Osteocyte (in vitro differentiated cells): ENCODE data around the gene TBL3. TPM values are rescaled to one million over a fixed set of nuclear protein-coding genes. Genes with fewer than 3 reads are reported as not detected.

Source experiments
- DNase-seq: peaks from one replicate; pipeline ENCODE4 v3.0.0; 2021; ENCODE audit warnings: mixed read lengths; ENCODE audit not compliant: unreplicated experiment; ENCODE audit errors: extremely low spot score
- H3K27ac Mint-ChIP-seq: one replicate; pipeline ENCODE4 v1.8.0; 2021; ENCODE audit warnings: mild to moderate bottlenecking, mixed read lengths; ENCODE audit not compliant: unreplicated experiment
- H3K27me3 Mint-ChIP-seq: one replicate; pipeline ENCODE4 v1.8.0; 2021; ENCODE audit warnings: mixed read lengths; ENCODE audit not compliant: unreplicated experiment
- H3K36me3 Mint-ChIP-seq: one replicate; pipeline ENCODE4 v1.8.0; 2021; ENCODE audit warnings: mixed read lengths; ENCODE audit not compliant: unreplicated experiment
- H3K4me1 Mint-ChIP-seq: one replicate; pipeline ENCODE4 v1.8.0; 2021; ENCODE audit warnings: mixed read lengths; ENCODE audit not compliant: unreplicated experiment
- H3K4me3 Mint-ChIP-seq: one replicate; pipeline ENCODE4 v1.8.0; 2021; ENCODE audit warnings: mild to moderate bottlenecking, moderate library complexity, mixed read lengths; ENCODE audit not compliant: unreplicated experiment
- H3K9me3 Mint-ChIP-seq: one replicate; pipeline ENCODE4 v1.8.0; 2021; ENCODE audit warnings: mixed read lengths; ENCODE audit not compliant: unreplicated experiment
- total RNA-seq: library from RNA; stranded (reverse); gene quantifications from 2 replicates; pipeline ENCODE4 v1.2.1, GENCODE V29; 2021
- TF ChIP-seq, protein P1 (sequence below): fragments of 200-600 bp; sonication (generic); IDR thresholded peaks from 2 replicates; pipeline ENCODE4 v1.5.0; 2021; ENCODE audit warnings: antibody characterized with exemption, mild to moderate bottlenecking, moderate library complexity

The TBL3 gene
- total RNA-seq, 1 donor from 2014 or later, result 32.0 TPM

- Mint-ChIP-seq H3K9me3 (no peaks in the 10 kb centered on the region), H3K4me1 (peaks cover 3% of the 10 kb centered on the region), H3K36me3 (peaks cover 9% of the 10 kb centered on the region), H3K4me3 (no peak overlapping the region), H3K27me3 (peaks cover 9% of the 10 kb centered on the region), H3K27ac (no peak overlapping the region)
- DNase-seq, result no peak
- TF ChIP-seq, protein P1, sequence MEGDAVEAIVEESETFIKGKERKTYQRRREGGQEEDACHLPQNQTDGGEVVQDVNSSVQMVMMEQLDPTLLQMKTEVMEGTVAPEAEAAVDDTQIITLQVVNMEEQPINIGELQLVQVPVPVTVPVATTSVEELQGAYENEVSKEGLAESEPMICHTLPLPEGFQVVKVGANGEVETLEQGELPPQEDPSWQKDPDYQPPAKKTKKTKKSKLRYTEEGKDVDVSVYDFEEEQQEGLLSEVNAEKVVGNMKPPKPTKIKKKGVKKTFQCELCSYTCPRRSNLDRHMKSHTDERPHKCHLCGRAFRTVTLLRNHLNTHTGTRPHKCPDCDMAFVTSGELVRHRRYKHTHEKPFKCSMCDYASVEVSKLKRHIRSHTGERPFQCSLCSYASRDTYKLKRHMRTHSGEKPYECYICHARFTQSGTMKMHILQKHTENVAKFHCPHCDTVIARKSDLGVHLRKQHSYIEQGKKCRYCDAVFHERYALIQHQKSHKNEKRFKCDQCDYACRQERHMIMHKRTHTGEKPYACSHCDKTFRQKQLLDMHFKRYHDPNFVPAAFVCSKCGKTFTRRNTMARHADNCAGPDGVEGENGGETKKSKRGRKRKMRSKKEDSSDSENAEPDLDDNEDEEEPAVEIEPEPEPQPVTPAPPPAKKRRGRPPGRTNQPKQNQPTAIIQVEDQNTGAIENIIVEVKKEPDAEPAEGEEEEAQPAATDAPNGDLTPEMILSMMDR, result no peak
Measured at GRCh38 chr16:1979271-1980029, 7.6 kb downstream of the TBL3 start.

DNA sequence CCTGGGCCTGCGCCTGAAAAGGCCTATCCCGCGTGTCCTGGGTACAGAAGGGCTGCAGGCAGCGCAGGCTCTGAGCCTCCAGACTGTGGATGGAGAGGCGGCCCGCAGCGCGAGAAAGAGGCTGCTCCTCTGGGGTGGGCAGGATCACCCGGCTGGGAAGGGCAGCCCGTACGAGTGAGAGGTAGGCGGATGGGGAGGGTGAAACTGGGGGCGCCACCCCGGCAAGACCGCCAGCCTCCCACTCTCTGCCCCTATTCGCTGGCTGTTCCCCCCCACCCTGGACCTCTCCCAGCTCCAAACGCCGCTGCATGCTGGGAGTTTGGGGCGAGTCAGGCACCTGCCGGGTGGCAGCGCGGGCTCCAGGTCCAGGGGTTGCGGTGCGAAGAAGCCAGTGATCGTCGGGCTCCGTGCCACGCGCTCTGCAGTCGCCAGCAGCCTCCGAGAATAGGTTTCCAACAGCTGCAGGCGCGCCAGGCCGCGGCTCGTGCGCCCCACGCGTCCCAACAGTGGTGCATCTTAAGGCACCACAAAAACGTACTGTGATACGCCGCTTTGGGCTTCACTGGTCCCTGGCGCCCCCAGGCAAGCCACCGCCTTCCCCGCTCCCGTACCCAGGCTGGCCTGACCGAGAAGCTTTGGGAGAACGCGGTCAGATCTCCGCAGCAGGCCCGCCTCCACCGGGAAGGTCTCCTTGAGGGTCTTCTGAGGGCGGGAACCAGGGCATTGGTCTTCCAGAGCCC is 8.3 kb downstream of the TBL3 start:
- no peak for DNase-seq
- Mint-ChIP-seq H3K27me3 (peaks cover 9% of the 10 kb centered on the region), H3K4me3 (no peak overlapping the region), H3K36me3 (peaks cover 9% of the 10 kb centered on the region), H3K9me3 (no peaks in the 10 kb centered on the region), H3K4me1 (peaks cover 10% of the 10 kb centered on the region), H3K27ac (no peak overlapping the region)
- TF ChIP-seq, protein P1, result no peak

- TF ChIP-seq, protein P1, result no peak
- H3K27me3 Mint-ChIP-seq, result peaks cover 9% of the 10 kb centered on the region
- H3K4me3 Mint-ChIP-seq, result no peak overlapping the region
- peaks cover 7% of the 10 kb centered on the region for H3K36me3 Mint-ChIP-seq
- H3K9me3 Mint-ChIP-seq, result no peaks in the 10 kb centered on the region
- DNase-seq, result no peak
- peaks cover 11% of the 10 kb centered on the region for H3K4me1 Mint-ChIP-seq
- H3K27ac Mint-ChIP-seq, result no peak overlapping the region
Measured at GRCh38 chr16:1980770-1981087, 8.9 kb downstream of the TBL3 start.

DNA sequence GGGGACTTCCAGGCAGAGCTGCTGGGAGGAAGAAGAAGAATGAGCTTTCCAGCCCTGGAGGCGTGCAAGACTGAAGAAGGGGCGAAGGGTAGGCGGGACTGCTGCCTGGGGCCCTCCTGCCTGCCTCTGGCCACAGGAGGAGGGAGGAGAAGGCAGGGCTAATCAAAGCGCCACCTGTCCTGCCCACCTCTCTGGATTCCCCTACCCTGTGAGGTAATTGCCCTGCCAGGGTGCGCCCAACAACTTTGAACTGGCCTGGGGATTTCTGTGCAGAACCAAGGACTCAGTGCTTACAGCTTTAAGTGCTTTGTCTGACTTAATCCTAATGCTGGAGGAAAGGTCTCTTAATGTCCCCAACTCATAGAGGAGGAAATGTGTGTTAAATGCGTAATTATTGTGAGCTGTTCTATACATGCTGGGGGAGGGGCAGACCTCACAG is 9.6 kb downstream of the TBL3 start, which contains the start of gene NOXO1:
Gene NOXO1 (minus strand): TSS at position 72 of the 439 bp plus-strand sequence. CDS start 290 bp downstream, outside the sequence.
- Mint-ChIP-seq H3K27me3 (peaks cover 9% of the 10 kb centered on the region), H3K9me3 (no peaks in the 10 kb centered on the region), H3K4me3 (no peak within 1 kb of the TSS), H3K27ac (no peak within 1 kb of the TSS), H3K4me1 (peaks cover 11% of the 10 kb centered on the region), H3K36me3 (peaks cover 3% of the 10 kb centered on the region)
- TF ChIP-seq, protein P1, result no peak
- no peak for DNase-seq

DNA sequence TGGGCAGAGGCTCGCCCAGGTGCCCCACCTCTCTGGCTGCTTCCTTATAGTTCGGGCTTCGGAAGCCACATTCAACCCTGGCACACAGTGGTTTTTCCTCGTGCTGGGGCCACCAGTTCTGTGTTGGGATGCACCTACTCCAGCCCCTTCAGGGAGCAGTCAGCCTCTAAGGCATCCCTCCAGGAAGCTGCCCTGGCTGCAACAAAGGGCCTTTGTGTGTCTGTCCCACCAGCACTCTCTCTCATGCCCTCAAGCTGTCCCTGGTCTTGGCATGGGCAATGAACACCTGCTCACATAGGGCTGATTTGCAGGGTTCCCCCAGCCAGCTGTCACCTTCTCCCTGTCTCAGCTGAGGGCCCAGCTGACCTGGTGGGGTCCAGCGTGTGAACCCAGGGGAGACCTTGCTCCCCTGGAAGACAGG is 10.2 kb downstream of the TBL3 start:
- no peak for DNase-seq
- no peak overlapping the region for H3K27ac Mint-ChIP-seq
- peaks cover 9% of the 10 kb centered on the region for H3K27me3 Mint-ChIP-seq
- H3K4me3 Mint-ChIP-seq, result no peak overlapping the region
- peaks cover 11% of the 10 kb centered on the region for H3K4me1 Mint-ChIP-seq
- TF ChIP-seq, protein P1, result no peak
- H3K36me3 Mint-ChIP-seq, result peaks cover 9% of the 10 kb centered on the region
- H3K9me3 Mint-ChIP-seq, result no peaks in the 10 kb centered on the region
